ENCODE results near the gene MRPS5.

MRPS5 gene

DNA sequence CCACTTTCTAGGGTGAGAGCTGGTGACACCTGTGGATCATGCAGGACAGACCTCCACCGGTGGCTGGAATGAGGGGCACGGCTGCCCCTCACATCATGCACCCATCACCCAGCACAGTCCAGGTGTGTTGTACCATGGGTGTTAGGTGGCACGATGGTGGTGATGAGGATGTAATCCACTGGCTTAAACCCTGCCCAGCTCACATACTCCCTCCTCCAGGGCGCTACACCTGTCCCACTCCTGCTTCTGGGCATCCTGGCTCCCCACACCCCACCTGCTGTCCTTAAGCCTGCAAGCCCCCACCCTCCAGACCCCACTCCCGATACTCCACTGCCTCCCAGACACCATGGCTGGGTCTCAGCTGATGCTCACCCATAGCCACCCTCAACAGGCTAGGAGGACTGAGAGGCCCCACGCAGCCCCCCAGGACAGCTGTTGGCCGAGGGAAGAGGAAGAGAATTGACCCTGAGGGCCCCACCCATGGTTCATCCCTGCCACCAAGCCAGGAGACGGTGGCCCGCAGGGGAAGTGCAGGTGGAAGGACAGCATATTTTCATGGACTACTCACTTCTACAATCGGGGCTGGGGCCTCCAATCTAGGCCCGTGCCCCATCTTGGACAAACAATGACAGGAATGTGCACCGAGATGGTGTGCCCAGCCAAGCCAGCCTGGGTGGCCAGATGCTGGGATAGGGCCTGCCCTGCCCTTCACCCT is 61.8 kb downstream of the MRPS5 start:
- DNase-seq: no peak

DNA sequence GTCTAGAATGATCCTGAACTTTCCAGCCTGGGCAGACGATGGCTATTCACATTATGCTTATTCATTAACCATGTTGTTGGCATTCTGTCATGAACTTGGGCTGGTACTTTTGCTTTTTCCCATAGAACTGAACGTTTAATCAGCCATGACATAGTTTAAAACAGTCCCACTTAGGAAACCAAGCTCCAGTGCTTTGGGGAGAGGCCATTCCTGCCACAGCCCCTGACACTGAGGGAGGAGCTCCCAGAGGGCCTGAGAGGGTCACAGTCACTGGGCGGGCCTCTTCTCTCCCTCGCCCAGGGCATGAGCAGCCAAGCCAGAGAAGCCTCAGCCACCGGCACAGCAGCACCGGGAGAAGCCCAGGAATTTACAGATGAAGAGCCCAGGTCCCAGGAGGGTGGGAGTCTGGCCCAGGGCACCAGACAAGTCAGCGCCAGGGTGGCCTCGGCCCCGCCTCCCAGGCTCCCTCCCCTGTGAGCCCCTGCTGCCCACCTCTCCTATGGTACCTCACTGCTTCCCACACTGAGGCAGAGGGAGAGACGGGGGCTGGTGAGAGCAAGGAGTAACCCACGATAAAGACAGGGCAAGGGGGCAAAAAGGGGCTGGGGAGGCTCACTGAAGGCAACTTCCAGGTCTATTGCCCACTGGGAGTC is 62.5 kb downstream of the MRPS5 start:
- DNase-seq: no peak

DNA sequence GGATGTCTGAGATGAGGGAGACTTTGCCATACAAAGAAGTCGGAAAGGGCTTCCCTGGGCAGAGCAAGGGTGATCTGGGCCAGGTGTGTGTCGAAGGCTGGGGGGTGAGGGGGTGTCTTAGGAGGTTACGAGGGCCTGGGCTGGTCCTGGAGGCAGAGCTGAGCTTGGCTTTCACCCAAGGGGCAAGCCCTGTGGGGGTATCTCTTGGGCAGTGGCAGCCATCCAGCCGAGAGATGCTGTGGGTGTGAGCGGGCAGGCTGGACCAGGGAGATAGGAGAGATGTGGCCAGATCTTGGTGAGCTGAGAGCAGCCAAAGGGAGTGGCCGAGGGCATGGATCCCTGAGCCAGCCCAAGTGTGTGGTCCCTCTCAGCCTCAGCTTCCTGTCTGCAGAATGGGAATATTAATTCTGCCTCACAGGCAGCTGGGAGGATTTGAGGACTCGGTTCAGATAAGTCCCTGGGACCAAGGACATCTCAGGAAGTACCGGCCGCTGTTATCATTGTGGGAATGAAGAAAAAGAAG is 63.1 kb downstream of the MRPS5 start:
- DNase-seq: no peak

DNA sequence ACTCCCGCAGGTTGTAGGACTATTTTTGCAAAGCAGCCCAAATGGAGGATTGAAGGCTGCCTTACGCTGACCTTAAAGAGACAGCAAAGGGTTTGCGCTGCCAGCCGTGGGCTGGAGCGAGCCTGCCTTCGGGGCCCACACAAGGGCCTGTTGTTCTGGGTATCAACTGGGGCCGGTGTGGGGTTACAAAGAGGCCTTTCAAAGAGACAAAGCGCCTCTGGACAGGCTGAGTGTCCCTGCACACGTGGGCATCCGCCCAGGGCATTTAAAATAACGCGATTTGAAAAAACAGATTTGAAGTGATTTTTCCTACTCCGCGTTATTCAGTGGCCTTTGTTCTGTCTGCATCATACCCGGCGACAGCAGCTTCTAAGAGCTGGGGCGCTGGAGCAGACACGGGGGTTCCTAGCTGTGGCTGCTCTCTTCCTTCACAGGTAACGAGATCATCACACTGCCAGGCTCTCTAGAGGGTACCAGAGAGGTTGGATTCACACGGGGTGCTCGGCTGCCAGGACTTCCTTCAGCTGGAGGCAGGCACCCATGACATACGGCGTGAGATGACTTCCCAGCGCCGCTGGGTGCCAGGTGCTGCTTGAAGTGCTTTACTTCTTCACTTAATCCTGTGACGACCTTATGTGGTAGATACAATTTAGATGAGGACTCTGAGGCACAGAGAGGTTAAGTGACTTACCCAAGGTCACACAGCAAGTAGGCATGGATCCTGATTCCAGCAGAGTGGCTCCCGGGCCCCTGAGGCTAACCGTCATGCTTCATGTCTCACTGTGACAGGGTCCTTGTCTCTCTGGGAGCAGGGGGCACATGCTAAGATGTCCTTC is 63.9 kb downstream of the MRPS5 start:
- DNase-seq: no peak

DNA sequence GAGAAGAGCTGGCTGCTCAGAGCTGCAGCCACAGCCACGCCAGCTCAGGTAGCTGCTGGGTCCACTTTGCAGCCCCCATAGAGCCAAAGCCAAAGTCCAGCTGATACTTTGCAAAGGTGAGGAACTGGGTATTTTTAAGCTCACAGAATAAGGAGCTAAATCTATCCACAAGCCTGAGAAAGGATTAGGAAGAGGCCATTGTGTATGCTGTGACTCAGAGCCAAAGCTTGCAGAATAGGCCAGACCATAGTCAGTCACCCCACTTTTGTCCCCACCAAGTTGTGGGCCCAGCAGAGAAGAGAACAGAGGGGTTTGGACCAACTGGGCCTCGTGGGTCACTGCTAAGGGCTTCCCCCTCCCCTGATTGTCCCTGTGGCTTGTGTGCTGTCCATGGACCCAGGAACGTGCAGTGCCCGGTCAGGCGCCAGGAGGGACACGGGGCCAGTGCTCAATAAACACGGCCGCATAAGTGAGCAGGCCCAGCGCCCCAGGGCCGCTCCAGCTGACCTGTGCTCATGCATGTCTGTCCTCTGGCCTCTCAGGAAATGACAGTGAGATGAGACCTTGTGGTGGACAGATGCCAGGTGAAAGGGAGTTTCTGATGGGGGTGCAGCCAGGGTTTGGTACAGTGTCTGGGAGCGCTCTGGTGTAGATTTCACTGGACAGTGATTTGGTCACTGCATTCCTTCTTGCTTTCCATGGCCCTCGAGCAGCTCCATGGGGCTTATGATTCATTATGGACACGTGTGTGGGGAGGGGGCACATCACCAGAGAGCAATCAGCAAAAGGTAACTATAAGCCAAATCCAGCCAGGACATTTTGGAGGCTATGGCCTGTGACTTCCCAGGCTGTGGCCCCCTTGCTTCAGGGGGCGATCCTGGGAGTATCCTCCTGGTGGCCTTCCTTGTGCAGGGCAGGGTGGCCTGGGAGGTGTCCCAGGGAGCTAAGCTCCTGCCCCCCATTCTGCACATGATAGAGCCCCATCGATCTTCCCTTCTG is 64.8 kb downstream of the MRPS5 start:
- DNase-seq: no peak

DNA sequence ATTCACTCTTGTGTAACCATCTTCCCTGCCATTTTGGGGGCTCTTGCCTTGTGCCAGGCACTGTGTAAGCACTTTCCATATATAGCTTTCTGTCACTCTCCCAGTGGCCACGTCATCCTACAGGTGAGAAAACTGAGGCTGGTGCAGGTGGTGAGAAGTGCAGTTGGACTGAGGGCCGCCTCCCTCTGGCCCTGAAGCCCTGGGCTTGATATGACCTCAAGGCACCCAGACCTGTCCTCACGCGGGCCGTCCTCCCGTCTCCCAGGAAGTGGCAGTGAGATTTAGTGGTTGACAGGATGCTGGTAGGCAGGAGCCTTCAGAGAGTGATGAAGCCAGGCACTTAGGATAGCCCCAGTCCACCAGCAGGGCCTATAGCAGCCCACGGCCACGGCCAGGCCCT is 65.6 kb downstream of the MRPS5 start:
- no peak for DNase-seq

DNA sequence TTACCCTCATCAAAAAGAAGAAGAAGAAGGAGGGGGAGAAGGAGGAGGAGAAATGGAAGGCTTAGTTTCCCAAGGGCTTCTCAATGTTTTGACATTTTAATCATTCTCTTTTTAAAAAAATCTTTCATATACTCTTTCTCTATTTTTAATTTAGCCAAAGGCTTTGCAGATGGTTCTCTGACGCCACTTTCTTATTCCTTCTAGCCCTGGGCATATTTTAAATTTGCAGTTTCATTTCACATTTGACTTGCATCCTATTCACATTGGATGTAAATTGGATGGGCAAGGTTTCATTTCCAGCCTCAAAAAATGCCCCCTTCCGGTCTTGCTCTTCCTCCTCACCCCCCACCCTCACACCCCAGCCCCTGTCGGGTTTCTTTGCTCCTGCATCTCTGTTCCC is 66.3 kb downstream of the MRPS5 start:
- DNase-seq: no peak

DNA sequence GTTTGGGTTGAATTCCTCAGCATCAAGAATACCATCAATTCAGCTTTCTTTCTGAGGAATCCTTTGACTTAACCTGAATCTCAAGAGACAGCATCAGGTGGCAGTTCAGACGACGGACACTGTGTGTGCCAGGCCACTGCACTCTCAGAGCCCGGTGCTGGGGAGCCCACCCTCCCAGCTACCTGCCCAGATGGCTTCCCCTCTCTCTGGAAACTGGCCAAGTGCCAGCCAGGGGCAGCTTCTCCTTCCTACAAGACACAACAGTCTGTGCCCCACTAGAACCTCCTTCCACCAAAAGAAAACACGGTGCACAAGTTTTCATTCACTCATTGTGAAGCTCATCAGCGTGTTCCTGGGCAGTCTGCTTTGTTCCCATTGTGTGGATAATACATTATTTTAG is 67.6 kb downstream of the MRPS5 start:
- DNase-seq: no peak

DNA sequence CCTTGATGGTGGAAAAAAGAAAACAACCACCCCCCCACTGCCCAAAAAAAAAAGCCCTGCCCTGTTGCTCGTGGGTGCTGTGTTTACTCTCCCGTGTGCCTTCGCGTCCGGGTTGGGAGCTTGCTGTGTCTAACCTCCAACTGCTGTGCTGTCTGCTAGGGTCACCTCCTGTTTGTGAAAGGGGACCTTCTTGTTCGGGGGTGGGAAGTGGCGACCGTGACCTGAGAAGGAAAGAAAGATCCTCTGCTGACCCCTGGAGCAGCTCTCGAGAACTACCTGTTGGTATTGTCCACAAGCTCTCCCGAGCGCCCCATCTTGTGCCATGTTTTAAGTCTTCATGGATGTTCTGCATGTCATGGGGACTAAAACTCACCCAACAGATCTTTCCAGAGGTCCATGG is 68.1 kb downstream of the MRPS5 start:
- DNase-seq: no peak

DNA sequence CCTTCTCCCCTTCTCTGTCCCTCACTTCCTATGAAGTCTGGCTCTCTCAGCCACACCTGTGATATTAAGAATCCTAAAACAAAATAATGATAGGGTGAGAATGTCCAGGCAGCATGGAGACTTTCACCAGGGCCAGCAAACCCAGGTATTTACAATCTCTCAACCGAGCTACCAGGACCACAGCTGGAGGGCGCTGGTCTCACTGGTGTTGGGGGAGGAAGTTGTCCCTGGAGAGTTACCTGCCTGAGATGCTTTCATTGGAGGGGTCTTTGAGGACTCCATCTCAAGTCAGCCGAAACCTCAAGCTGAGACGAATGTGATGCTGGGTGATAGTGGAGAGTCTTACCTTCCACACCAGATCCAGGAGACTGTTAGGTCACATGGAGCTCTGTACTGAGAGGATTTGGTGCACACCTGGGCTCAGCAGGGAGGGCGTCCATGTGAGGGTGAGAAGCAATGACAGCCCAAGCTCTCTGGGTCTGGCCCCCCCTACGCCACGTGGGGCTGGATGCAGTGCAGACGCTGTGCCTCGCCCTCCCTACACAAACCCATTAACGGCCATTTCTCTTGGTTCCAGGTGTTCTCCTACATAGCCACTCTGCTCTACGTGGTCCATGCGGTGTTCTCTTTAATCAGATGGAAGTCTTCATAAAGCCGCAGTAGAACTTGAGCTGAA is 68.7 kb downstream of the MRPS5 start:
- DNase-seq: no peak

DNA sequence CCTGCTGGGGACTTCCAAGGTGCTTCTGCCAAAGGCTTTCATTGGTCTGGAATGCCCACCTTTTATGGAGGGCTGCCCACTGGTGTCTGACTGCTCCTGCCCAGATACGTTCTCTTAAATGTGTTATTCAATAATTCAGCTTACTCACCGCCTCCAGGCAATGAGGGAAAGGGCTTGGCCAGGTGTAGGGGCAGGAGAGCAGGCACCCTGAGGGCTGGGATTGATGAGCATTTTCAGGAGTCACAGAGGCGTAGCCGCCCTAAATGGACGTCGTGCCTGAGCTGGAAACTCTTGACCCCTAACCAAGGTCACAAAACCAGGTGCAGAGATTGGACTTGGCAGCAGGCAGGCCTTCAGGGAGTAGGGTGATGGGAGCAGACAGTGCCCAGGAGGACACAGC is 69.3 kb downstream of the MRPS5 start:
- DNase-seq: no peak

DNA sequence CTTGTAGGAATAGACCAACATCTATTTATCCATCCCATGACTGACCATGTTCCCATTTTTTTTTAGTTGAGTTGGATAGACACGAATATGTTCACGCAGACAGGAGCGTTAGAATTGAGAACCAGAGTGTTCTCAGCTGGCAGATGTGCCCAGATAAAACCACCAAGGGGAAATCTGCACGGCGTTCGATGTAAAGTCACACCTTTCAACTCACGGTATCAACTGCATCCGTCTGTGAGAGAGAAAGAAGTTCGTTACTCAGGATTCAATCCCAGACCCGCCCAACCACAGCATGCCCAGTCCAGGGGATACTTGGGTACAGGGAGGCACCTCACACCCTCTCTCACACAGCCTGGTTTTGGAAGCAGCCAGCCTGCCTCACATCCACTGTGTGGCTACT is 70.0 kb downstream of the MRPS5 start:
- no peak for DNase-seq

DNA sequence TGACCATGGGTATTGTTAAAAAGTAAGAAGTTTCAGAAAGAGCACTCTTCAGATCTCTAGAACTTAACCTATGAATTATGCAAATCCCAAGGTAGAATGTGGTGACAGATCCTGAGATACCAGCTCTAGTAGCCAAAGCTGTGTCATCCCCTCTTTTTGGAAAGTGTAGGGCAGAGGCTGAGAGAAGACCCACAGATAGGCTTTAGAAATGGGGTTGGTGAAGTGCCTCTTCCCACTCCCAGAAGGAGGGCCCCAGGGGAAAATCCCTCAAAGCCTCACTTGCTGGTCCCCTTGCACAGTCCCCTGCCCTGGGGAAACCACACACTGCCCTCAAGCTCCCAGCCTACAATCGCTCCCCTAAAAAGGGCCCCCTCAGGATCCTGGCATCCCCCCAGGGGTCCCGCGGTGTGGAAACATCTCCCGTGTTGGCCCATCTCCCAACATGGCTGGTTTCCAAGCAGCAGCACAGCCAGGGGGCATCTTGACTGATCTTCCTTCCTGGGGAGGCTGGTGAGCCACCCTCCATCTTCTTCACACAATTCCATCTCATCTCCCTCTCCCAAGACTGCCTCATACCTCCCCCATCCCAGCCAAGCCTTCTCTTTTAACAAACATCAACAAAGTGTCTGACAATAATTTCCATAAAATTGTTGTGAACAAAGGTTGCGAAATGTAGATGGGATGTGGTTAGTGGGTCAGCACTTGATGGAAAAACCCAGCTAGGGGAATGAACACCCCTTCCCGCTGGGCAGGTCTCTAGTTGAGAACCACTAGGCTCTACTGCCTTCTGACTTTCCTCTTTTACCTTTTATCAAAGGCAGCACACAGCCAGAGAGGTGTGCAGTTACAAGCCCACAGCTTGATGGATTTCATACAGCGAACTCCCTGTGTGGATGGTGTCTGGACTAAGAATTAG is 71.0 kb downstream of the MRPS5 start:
- no peak for DNase-seq

DNA sequence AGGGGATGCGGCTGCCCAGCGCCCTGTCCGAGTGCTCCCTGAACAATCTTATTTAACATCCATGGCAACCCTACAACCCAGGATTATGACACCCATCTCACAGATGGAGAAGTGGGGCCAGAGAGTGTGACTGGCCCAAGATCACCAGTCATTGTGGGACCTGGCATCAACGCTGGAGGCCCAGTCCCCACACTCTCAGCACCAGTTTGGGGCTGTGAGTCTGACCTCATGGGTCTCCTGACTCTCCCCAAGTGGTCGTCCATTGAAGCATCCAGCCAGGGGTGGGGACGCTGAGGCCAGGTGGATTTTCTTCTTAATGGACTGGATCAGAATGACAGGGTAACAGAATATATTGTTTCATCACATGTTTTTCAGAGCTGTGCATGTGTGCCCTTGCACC is 71.6 kb downstream of the MRPS5 start:
- DNase-seq: no peak

DNA sequence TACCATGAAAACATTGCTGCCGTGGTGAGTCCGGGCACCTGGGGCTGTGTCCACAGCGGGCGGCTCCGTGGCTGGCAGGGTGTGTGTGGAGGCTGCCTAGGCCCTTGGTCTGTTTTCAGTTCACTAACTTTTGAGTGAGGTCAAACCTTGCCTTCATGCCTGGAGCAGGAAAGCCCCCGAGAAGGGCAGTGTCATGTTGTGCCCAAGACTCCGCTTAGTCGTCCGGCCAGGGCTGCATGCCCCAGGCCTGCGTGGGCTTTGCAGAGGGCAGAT is 72.0 kb downstream of the MRPS5 start:
- no peak for DNase-seq

DNA sequence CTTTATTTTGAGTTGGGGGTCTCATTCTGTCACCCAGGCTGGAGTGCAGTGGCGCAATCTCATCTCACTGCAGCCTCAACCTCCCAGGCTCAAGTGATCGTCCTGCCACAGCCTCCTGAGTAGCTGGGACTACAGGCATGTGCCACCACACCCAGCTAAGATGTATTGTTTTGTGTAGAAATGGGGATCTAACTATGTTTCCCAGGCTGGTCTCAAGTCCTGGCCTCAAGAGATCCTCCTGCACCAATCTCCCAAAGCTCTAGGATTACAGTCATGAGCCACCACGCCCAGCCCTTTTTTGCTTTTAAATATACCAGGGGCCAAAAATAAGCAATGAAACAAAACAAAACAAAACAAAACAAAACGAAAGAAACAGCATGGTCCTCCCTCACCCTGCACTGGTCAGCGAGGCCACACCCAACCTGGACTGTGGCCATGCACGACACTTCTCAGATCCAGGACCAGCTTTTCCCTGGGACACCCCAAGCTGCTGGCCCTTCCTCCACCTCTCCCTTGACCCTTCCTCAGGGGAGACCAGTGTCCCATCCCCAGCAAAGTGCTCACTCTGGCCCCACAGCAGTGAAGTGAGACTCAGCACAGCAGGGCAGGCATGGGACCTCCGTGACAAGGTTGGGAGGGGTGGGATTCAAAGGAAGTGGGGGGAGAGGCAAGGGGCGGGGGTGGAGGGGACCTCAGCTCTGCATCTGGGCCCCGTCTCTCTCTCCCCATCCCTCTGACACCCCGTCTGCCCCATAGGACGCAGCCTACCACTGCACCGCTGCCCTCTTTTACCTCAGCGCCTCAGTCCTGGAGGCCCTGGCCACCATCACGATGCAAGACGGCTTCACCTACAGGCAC is 72.6 kb downstream of the MRPS5 start:
- DNase-seq: no peak

DNA sequence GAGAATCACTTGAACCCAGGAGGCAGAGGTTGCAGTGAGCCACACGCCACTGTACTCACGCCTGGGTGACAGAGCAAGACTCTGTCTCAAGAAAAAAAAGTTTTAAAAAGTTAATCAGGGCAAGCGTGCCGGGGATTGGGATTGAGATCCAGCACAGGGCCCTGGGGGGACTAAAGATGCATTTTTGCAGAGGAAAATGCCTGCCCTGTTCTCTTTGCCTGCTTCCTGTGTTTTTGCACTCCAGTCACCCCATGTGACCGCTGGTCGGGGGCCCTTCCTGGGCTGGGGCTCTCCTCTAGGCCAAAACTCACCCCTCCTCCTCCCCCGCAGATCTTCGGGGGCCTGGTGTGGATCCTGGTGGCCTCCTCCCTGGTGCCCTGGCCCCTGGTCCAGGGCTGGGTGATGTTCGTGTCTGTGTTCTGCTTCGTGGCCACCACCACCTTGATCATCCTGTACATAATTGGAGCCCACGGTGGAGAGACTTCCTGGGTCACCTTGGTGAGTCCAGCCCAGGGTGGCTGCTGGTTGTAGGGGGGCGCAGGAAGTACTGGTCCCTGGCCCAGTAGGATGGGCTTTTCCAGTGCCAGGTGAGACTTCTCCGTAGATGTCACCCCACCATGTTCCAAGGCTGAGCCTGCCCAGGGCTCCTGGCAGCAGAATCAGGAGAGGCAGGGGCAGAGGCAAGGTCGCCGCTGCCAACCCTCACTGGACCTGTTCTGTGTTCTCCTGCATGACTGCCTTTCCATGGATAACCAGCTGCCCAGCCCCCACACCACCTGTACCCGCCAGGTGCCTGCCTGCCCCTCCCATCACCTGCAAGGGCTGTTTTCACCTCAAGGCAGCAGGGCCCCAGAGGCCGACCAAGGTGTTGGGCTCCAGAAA is 73.7 kb downstream of the MRPS5 start:
- DNase-seq: no peak

DNA sequence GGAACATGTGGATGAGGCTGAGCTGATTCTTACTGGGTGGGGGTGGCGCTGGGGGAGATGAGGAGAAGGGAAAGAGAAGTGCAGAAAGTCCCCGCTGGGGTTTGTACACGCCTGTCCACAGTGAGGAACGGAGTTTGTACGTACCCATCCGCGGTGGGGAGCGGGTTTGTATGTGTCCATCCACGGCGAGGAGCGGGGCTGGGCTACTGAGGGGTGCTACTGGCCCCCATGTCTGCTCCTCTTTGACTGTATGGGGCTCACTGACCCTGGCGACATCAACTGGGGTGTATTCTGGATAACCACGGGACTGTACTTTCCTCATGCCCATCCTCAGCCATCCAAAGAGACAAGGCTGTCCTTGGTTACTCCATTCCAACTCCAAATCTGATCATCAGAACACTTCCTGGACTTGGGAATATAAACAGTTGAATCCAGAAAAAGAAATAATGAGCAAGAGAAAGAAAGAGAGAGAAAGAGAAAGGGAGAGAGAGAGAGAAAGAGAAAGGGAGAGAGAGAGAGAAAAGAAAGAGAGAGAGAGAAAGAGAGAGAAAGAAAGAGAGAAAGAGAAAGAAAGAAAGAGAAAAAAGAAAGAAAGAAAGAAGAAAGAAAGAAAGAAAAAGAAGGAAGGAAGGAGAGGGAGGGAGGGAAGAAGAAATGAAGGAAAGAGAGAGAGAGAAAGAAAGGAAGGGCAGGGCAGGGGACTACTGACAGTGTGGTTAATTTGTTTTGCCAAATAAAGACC is 75.1 kb downstream of the MRPS5 start:
- DNase-seq: no peak
